Measurements from ENCODE around the gene ZNF148.

The ZNF148 gene

GRCh38 chr3:125256675-125257074 is 118.5 kb downstream of the ZNF148 start:
- no peak overlapping the region for H2AFZ ChIP-seq (ENCODE audit: low read depth, low read length)
- H3K4me2 ChIP-seq (ENCODE audit: insufficient read depth, low read length), result no peak overlapping the region
- DNase-seq (no peak), ATAC-seq (ENCODE audit: insufficient read depth, low read depth) (no peak)
- no peaks in the 10 kb centered on the region for H3K79me2 ChIP-seq (ENCODE audit: insufficient read depth, low read length)
- no peaks in the 10 kb centered on the region for H4K20me1 ChIP-seq (ENCODE audit: insufficient read depth, low read length)
- TF ChIP-seq EZH2 (IDR thresholded peaks at IDR 0.05; ENCODE audit: borderline replicate concordance, low read depth, low read length, severe bottlenecking), result no peak
- TF ChIP-seq, protein P1, sequence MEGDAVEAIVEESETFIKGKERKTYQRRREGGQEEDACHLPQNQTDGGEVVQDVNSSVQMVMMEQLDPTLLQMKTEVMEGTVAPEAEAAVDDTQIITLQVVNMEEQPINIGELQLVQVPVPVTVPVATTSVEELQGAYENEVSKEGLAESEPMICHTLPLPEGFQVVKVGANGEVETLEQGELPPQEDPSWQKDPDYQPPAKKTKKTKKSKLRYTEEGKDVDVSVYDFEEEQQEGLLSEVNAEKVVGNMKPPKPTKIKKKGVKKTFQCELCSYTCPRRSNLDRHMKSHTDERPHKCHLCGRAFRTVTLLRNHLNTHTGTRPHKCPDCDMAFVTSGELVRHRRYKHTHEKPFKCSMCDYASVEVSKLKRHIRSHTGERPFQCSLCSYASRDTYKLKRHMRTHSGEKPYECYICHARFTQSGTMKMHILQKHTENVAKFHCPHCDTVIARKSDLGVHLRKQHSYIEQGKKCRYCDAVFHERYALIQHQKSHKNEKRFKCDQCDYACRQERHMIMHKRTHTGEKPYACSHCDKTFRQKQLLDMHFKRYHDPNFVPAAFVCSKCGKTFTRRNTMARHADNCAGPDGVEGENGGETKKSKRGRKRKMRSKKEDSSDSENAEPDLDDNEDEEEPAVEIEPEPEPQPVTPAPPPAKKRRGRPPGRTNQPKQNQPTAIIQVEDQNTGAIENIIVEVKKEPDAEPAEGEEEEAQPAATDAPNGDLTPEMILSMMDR (IDR thresholded peaks at IDR 0.05; ENCODE audit: borderline replicate concordance, extremely low read depth, low read length, poor library complexity, severe bottlenecking), result no peak
- no peak overlapping the region for H3K4me3 ChIP-seq (ENCODE audit: low read depth in 1 of 2, low read length in 2 of 2)
- peaks cover 26% of the 10 kb centered on the region for H3K36me3 ChIP-seq (ENCODE audit: insufficient read depth, low read length)
- H3K27me3 ChIP-seq (ENCODE audit: insufficient read depth, low read length, poor library complexity), result no peaks in the 10 kb centered on the region
- peaks cover 2% of the 10 kb centered on the region for H3K9me3 ChIP-seq (ENCODE audit: insufficient read depth, low read length, severe bottlenecking)
- H3K9ac ChIP-seq (ENCODE audit: low read depth, low read length), result no peak overlapping the region
- no peaks in the 10 kb centered on the region for H3K4me1 ChIP-seq (ENCODE audit: insufficient read depth, low read length)
- H3K27ac ChIP-seq (ENCODE audit: low read length), result no peak overlapping the region

DNA sequence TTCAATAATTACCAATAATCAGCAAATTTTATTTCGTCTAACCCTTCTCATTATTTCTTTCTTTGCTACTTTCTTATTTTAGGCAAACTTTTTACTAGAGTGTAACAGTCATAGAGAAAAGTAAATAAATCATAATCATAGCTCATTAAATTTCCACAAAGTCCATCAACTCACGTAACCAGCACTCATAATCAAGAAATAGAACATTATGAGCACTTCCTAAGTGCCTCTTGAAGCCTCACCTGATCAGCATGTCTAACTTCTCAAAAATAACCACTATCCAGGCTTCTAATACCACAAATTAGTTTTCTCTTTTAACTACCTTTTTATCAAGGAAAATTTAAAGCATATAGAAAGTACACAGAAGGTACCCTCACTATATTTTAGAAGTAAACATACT is 124.2 kb downstream of the ZNF148 start:
- peaks cover 11% of the 10 kb centered on the region; the same call in 1 of the 2 replicates for H3K36me3 ChIP-seq (ENCODE audit: insufficient read depth, low read length)
- no peaks in the 10 kb centered on the region for H3K4me1 ChIP-seq (ENCODE audit: insufficient read depth, low read length)
- no peak for ATAC-seq (ENCODE audit: insufficient read depth, low read depth)
- no peaks in the 10 kb centered on the region for H3K27me3 ChIP-seq (ENCODE audit: insufficient read depth, low read length, poor library complexity)
- no peaks in the 10 kb centered on the region for H3K79me2 ChIP-seq (ENCODE audit: insufficient read depth, low read length)
- no peaks in the 10 kb centered on the region for H4K20me1 ChIP-seq (ENCODE audit: insufficient read depth, low read length)
- no peak for TF ChIP-seq EZH2 (IDR thresholded peaks at IDR 0.05; ENCODE audit: borderline replicate concordance, low read depth, low read length, severe bottlenecking)
- TF ChIP-seq, protein P1 (IDR thresholded peaks at IDR 0.05; ENCODE audit: borderline replicate concordance, extremely low read depth, low read length, poor library complexity, severe bottlenecking), result no peak
- no peak overlapping the region for H3K4me3 ChIP-seq (ENCODE audit: low read depth in 1 of 2, low read length in 2 of 2)
- H3K4me2 ChIP-seq (ENCODE audit: insufficient read depth, low read length), result no peak overlapping the region
- no peaks in the 10 kb centered on the region for H3K9me3 ChIP-seq (ENCODE audit: insufficient read depth, low read length, severe bottlenecking)
- H3K9ac ChIP-seq (ENCODE audit: low read depth, low read length), result no peak overlapping the region
- H2AFZ ChIP-seq (ENCODE audit: low read depth, low read length), result no peak overlapping the region
- H3K27ac ChIP-seq (ENCODE audit: low read length), result no peak overlapping the region
- DNase-seq, result no peak

DNA sequence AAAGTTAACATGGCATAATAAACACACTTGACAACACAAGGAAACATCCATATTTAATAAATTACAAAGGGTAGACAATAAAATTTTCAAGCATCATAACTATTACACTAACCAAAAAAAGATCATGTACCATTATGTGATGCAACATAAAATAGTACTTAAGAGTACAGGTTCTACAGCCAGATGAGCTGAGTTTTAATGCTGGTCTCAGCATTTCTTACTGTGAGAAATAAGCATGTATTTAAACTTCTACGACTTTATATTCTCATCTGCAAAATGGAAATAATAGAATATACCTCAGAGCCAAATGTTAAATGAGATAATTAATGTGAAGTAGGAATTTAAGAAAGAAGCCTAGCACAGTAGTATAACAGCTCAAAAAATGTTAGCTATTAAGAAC is 128.9 kb downstream of the ZNF148 start:
- H3K9ac ChIP-seq (ENCODE audit: low read depth, low read length), result no peak overlapping the region
- TF ChIP-seq EZH2 (IDR thresholded peaks at IDR 0.05; ENCODE audit: borderline replicate concordance, low read depth, low read length, severe bottlenecking), result no peak
- TF ChIP-seq, protein P1 (IDR thresholded peaks at IDR 0.05; ENCODE audit: borderline replicate concordance, extremely low read depth, low read length, poor library complexity, severe bottlenecking), result no peak
- no peak overlapping the region for H3K4me2 ChIP-seq (ENCODE audit: insufficient read depth, low read length)
- H3K36me3 ChIP-seq (ENCODE audit: insufficient read depth, low read length), result peaks cover 7% of the 10 kb centered on the region; the same call in 1 of the 2 replicates
- ATAC-seq (ENCODE audit: insufficient read depth, low read depth) (no peak), DNase-seq (no peak)
- no peak overlapping the region for H2AFZ ChIP-seq (ENCODE audit: low read depth, low read length)
- no peak overlapping the region for H3K4me3 ChIP-seq (ENCODE audit: low read depth in 1 of 2, low read length in 2 of 2)
- peaks cover 3% of the 10 kb centered on the region; the same call in 1 of the 2 replicates for H4K20me1 ChIP-seq (ENCODE audit: insufficient read depth, low read length)
- H3K79me2 ChIP-seq (ENCODE audit: insufficient read depth, low read length), result no peaks in the 10 kb centered on the region
- no peak overlapping the region for H3K27ac ChIP-seq (ENCODE audit: low read length)
- no peaks in the 10 kb centered on the region for H3K4me1 ChIP-seq (ENCODE audit: insufficient read depth, low read length)
- H3K9me3 ChIP-seq (ENCODE audit: insufficient read depth, low read length, severe bottlenecking), result no peaks in the 10 kb centered on the region
- no peaks in the 10 kb centered on the region for H3K27me3 ChIP-seq (ENCODE audit: insufficient read depth, low read length, poor library complexity)

DNA sequence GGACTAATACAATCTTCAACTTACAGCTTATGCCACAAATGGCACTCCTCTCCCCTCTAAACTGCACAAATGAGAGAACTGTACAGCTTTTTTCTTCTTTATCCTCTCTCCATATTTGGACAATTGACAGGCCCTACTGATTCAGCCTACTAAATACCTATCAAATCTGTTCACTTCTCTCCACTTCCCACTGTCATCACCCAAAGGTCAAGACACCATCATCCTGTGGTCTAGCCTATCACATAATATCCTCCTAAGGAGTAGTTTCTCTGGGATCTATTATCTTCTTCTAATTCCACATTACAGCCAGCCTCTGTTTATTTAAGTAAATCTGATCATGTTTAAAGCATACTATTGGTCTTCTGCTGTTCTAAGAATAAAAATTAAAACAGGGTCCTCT is 129.6 kb downstream of the ZNF148 start:
- H3K9me3 ChIP-seq (ENCODE audit: insufficient read depth, low read length, severe bottlenecking), result no peaks in the 10 kb centered on the region

More for the DNA sequence above, 129.6 kb downstream of the ZNF148 start:
- Histone ChIP-seq H3K9ac (ENCODE audit: low read depth, low read length) (no peak overlapping the region), H3K4me3 (ENCODE audit: low read depth in 1 of 2, low read length in 2 of 2) (no peak overlapping the region), H2AFZ (ENCODE audit: low read depth, low read length) (no peak overlapping the region), H3K27me3 (ENCODE audit: insufficient read depth, low read length, poor library complexity) (no peaks in the 10 kb centered on the region), H3K27ac (ENCODE audit: low read length) (no peak overlapping the region), H3K4me2 (ENCODE audit: insufficient read depth, low read length) (no peak overlapping the region), H3K36me3 (ENCODE audit: insufficient read depth, low read length) (peaks cover 7% of the 10 kb centered on the region; the same call in 1 of the 2 replicates), H3K79me2 (ENCODE audit: insufficient read depth, low read length) (no peaks in the 10 kb centered on the region), H4K20me1 (ENCODE audit: insufficient read depth, low read length) (peaks cover 3% of the 10 kb centered on the region; the same call in 1 of the 2 replicates), H3K4me1 (ENCODE audit: insufficient read depth, low read length) (no peaks in the 10 kb centered on the region)
- TF ChIP-seq, protein P1 (IDR thresholded peaks at IDR 0.05; ENCODE audit: borderline replicate concordance, extremely low read depth, low read length, poor library complexity, severe bottlenecking), result no peak
- no peak for TF ChIP-seq EZH2 (IDR thresholded peaks at IDR 0.05; ENCODE audit: borderline replicate concordance, low read depth, low read length, severe bottlenecking)
- DNase-seq (no peak), ATAC-seq (ENCODE audit: insufficient read depth, low read depth) (no peak)
